B cell (primary cell): ENCODE data around the gene EME1. TPM values are rescaled to one million over a fixed set of nuclear protein-coding genes. Genes with fewer than 3 reads are reported as not detected.

Experiments
- ATAC-seq: fragments of 200-7000 bp; cut with Tn5 transposase; one replicate; pipeline ENCODE4 v1.10.0; 2021; ENCODE audit warnings: low read depth, mild to moderate bottlenecking, moderate number of reproducible peaks, moderate library complexity
- CTCF ChIA-PET: fragments of 350-600 bp; sonication (Branson Sonifier 250); formaldehyde crosslinking; loops from one replicate; lab custom pipeline; 2021; ENCODE audit warnings: antibody characterized with exemption, inconsistent platforms; lab: Charles Lee
- POLR2A ChIA-PET: fragments of 350-600 bp; sonication (Branson Sonifier 250); formaldehyde crosslinking; loops from one replicate; lab custom pipeline; 2021; ENCODE audit warnings: antibody characterized with exemption; lab: Charles Lee
- DNase-seq: peaks from one replicate; pipeline ENCODE4 v3.0.0; 2013
- H2AFZ ChIP-seq: 2 replicates; pipeline ENCODE4 v1.6.1; 2012; ENCODE audit warnings: mild to moderate bottlenecking, low read depth, low read length; ENCODE audit not compliant: insufficient read depth, poor library complexity, severe bottlenecking
- H3K27ac ChIP-seq, 2 donors: 1 replicate in 1 of 2; 2 replicates in 1 of 2; pipeline ENCODE4 v1.5.1; 2012 to 2013; ENCODE audit warnings: low read length in 2 of 2, mild to moderate bottlenecking in 2 of 2, moderate library complexity in 1 of 2
- H3K27me3 ChIP-seq, 4 experiments: fragments of 200-600 bp in 1 of 4; sonication (generic) in 1 of 4; replicated peaks in 1 of 4; 1 replicate in 2 of 4; 2 replicates in 2 of 4; pipeline versions ENCODE4 v1.6.1 to v1.7.0; 2013 to 2016; ENCODE audit warnings: low read length in 3 of 4, mild to moderate bottlenecking in 2 of 4, mixed read lengths in 1 of 4, moderate library complexity in 1 of 4; ENCODE audit not compliant: insufficient read depth in 4 of 4, control insufficient read depth in 3 of 4; ENCODE audit errors: control extremely low read depth in 1 of 4
- H3K36me3 ChIP-seq, 2 experiments: replicated peaks in 1 of 2; 1 replicate in 1 of 2; 2 replicates in 1 of 2; pipeline versions ENCODE4 v1.6.1 to v1.7.1; 2013; ENCODE audit warnings: low read length in 1 of 2; ENCODE audit not compliant: insufficient read depth in 2 of 2, control insufficient read depth in 1 of 2; ENCODE audit errors: control extremely low read depth in 1 of 2, extremely low read depth in 1 of 2
- H3K4me1 ChIP-seq, 2 donors: fragments of 200-600 bp in 1 of 2; sonication (generic) in 1 of 2; 1 replicate in 1 of 2; 2 replicates in 1 of 2; pipeline versions ENCODE4 v1.5.1 to v1.6.1; 2013 to 2017; ENCODE audit warnings: low read length in 2 of 2; ENCODE audit not compliant: control insufficient read depth in 2 of 2, insufficient read depth in 2 of 2
- H3K4me2 ChIP-seq: replicated peaks from 2 replicates; pipeline ENCODE3; 2012; ENCODE audit warnings: mild to moderate bottlenecking, low read depth, low read length; ENCODE audit not compliant: poor library complexity, severe bottlenecking
- H3K4me3 ChIP-seq, 5 experiments: fragments of 200-600 bp in 1 of 5; sonication (generic) in 1 of 5; 1 replicate in 3 of 5; 2 replicates in 2 of 5; pipeline versions ENCODE4 v1.5.1 to v1.7.0; 2011 to 2016; ENCODE audit warnings: low read length in 4 of 5, mild to moderate bottlenecking in 4 of 5, low read depth in 2 of 5, control low read depth in 1 of 5, moderate library complexity in 1 of 5; ENCODE audit not compliant: insufficient read depth in 1 of 5; ENCODE audit errors: control extremely low read depth in 1 of 5, extremely low read depth in 1 of 5
- H3K79me2 ChIP-seq: fragments of 200-600 bp; sonication (generic); one replicate; pipeline ENCODE4 v1.6.0; 2016; ENCODE audit warnings: low read length; ENCODE audit not compliant: control insufficient read depth, insufficient read depth
- H3K9ac ChIP-seq: fragments of 200-600 bp; sonication (generic); 2 replicates; pipeline ENCODE4 v1.6.1; 2017; ENCODE audit warnings: mild to moderate bottlenecking, low read length, moderate library complexity
- H3K9me3 ChIP-seq, 3 donors: one replicate each; pipeline versions ENCODE4 v1.6.1 to v1.7.1; 2013; ENCODE audit warnings: low read length in 2 of 3; ENCODE audit not compliant: control insufficient read depth in 2 of 3, insufficient read depth in 1 of 3; ENCODE audit errors: control extremely low read depth in 1 of 3
- H4K20me1 ChIP-seq: 2 replicates; pipeline ENCODE4 v1.6.0; 2012; ENCODE audit warnings: mild to moderate bottlenecking, low read length; ENCODE audit not compliant: insufficient read depth, control insufficient read depth, poor library complexity, severe bottlenecking
- H3K27ac Mint-ChIP-seq: one replicate; pipeline ENCODE4 v1.8.0; 2021; ENCODE audit warnings: mixed read lengths
- H3K27me3 Mint-ChIP-seq: one replicate; pipeline ENCODE4 v1.8.0; 2021; ENCODE audit warnings: mixed read lengths
- H3K4me1 Mint-ChIP-seq: one replicate; pipeline ENCODE4 v1.8.0; 2021; ENCODE audit warnings: mixed read lengths
- H3K4me3 Mint-ChIP-seq: one replicate; pipeline ENCODE4 v1.8.0; 2021; ENCODE audit warnings: mixed read lengths
- H3K9me3 Mint-ChIP-seq: one replicate; pipeline ENCODE4 v1.8.0; 2022; ENCODE audit warnings: mixed read lengths; ENCODE audit not compliant: insufficient read depth
- CTCF ChIP-seq: fragments of 200-600 bp; IDR thresholded peaks from one replicate; pipeline ENCODE4 v1.8.0; 2022; ENCODE audit warnings: antibody characterized with exemption, mild to moderate bottlenecking
- EZH2 ChIP-seq: IDR thresholded peaks from 2 replicates; pipeline ENCODE4 v1.6.1; 2012; ENCODE audit warnings: borderline replicate concordance, low read depth, mild to moderate bottlenecking, moderate library complexity, low read length; ENCODE audit not compliant: insufficient read depth, poor library complexity, severe bottlenecking
- WGBS: methylation state at CpG from one replicate; pipeline ENCODE4 v1.1.5; 2013; ENCODE audit warnings: missing lambda C conversion rate; ENCODE audit not compliant: insufficient coverage; 5-methylcytosine and 5-hydroxymethylcytosine counted together
- intact Hi-C: fragments of 100-400 bp; cut with micrococcal nuclease; formaldehyde crosslinking; loops from one replicate; pipeline ENCODE4 v1.10.0; 2022
- polyA plus RNA-seq: library from polyadenylated mRNA; depleted of rRNA; stranded (reverse); fragments of >200 nt; gene quantifications from 2 replicates; pipeline ENCODE4 v1.2.3, GENCODE V29; 2012
- total RNA-seq, 2 donors: library from RNA; stranded (reverse); fragments of 120-200 nt in 1 of 2; gene quantifications; 1 replicate in 1 of 2; 2 replicates in 1 of 2; pipeline versions ENCODE4 v1.2.3 to v1.2.4, GENCODE V29; 2013 to 2022

EME1 gene
- total and polyA plus RNA-seq, 2 donors (not counting 1 experiment from before 2014, with no cell fraction given), result 1.6 to 2.3 TPM

GRCh38 chr17:50346313-50347116 lies 26.5 kb upstream of the EME1 start:
- Mint-ChIP-seq H3K4me1 (peaks cover 36% of the 10 kb centered on the region), H3K4me3 (peak overlapping the region; percentile 88), H3K27ac (peak overlapping the region; percentile 81), H3K27me3 (no peaks in the 10 kb centered on the region), H3K9me3 (no peaks in the 10 kb centered on the region)
- Histone ChIP-seq H3K36me3 (no peaks in the 10 kb centered on the region), H3K9ac (peak overlapping the region; percentile 76), H3K9me3 (no peaks in the 10 kb centered on the region), H3K79me2 (peaks cover 25% of the 10 kb centered on the region), H3K4me1 (peaks cover 10 to 21% of the 10 kb centered on the region in 2 donors), H3K27ac (peak overlapping the region in 1 of 2 donors; percentile 51), H3K4me2 (peak overlapping the region; percentile 93), H3K4me3 (peak overlapping the region; percentile 9 to 80 (median 75)), H4K20me1 (no peaks in the 10 kb centered on the region), H2AFZ (peak overlapping the region; percentile 93), H3K27me3 (no peaks in the 10 kb centered on the region)
- WGBS, result under 1% methylated on average over 54 of the region's 57 CpGs
- POLR2A ChIA-PET, result interaction anchor here (0.9 kb wide), 1 partner anchor 51 kb away, joined by 4 read pairs; the partner anchor contains the start of gene LRRC59
- ATAC-seq (peak; percentile 46), DNase-seq (no peak)
- CTCF ChIA-PET, result interaction anchor here (1.1 to 5.7 kb wide), 4 partner anchors 15 to 252 kb away, joined by 3 to 29 read pairs (median 4); partner anchors contain the start of gene LRRC59
- TF ChIP-seq EZH2 (no peak), CTCF (no peak)
- intact Hi-C loops, result loop anchor here (1.0 to 2.0 kb wide), 4 partner anchors 16 to 162 kb away; partner anchors contain the start of genes EME1, LRRC59, MRPL27 and MYCBPAP
